OCI-LY3 (cell line): ENCODE results near the gene MSH6.

Source experiments
- EZH2phosphoT487 ChIP-seq: fragments of 200-600 bp; shearing (Covaris generic); IDR thresholded peaks from 2 replicates; pipeline ENCODE4 v1.6.1; 2018; ENCODE audit warnings: antibody characterized with exemption, mixed run types, low read depth
- TF ChIP-seq, protein P1 (sequence below): fragments of 200-600, 300-600 bp; sonication (generic); IDR thresholded peaks from 2 replicates; pipeline ENCODE4 v1.5.1; 2014; ENCODE audit warnings: antibody characterized with exemption, low read length, low read depth

GRCh38 chr2:47783486-47784351 is 774 bp downstream of the MSH6 start:
- TF ChIP-seq, protein P1, sequence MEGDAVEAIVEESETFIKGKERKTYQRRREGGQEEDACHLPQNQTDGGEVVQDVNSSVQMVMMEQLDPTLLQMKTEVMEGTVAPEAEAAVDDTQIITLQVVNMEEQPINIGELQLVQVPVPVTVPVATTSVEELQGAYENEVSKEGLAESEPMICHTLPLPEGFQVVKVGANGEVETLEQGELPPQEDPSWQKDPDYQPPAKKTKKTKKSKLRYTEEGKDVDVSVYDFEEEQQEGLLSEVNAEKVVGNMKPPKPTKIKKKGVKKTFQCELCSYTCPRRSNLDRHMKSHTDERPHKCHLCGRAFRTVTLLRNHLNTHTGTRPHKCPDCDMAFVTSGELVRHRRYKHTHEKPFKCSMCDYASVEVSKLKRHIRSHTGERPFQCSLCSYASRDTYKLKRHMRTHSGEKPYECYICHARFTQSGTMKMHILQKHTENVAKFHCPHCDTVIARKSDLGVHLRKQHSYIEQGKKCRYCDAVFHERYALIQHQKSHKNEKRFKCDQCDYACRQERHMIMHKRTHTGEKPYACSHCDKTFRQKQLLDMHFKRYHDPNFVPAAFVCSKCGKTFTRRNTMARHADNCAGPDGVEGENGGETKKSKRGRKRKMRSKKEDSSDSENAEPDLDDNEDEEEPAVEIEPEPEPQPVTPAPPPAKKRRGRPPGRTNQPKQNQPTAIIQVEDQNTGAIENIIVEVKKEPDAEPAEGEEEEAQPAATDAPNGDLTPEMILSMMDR = no peak
- TF ChIP-seq EZH2phosphoT487 = no peak
